Measurements from ENCODE around the gene EDRF1. TPM values are rescaled to one million over a fixed set of nuclear protein-coding genes. Genes with fewer than 3 reads are reported as not detected.

Gene EDRF1
- total and polyA plus RNA-seq, 2 of the 4 experiments (the other 2 are of a cell fraction): 17.0 to 24.9 TPM

GRCh38 chr10:125726914-125727313, 7.4 kb downstream of the EDRF1 start:
- H2BK120ac ChIP-seq (ENCODE audit: low read depth, low read length): no peak overlapping the region
- peaks cover 40% of the 10 kb centered on the region for H3K36me3 ChIP-seq (ENCODE audit: control insufficient read depth, insufficient read depth, low read length)
- no peak overlapping the region for H3K4me2 ChIP-seq (ENCODE audit: low read depth, low read length)
- H3K27ac ChIP-seq (ENCODE audit: insufficient read depth, low read length): no peak overlapping the region
- no peaks in the 10 kb centered on the region; a peak in 1 of 4 replicates for H3K79me1 ChIP-seq (ENCODE audit: low read depth in 1 of 2, low read length in 2 of 2)
- no peak for ATAC-seq (ENCODE audit: low read depth)
- H4K91ac ChIP-seq (ENCODE audit: insufficient read depth, low read depth, low read length): no peak overlapping the region
- no peak overlapping the region for H3K23ac ChIP-seq (ENCODE audit: low read depth, low read length)
- no peaks in the 10 kb centered on the region for H4K20me1 ChIP-seq (ENCODE audit: insufficient read depth, low read length)
- no peak overlapping the region for H3K4ac ChIP-seq (ENCODE audit: low read depth, low read length)
- no peak overlapping the region for H3K18ac ChIP-seq (ENCODE audit: low read depth, low read length)
- no peak for TF ChIP-seq POLR2A (IDR thresholded peaks at IDR 0.05; ENCODE audit: low read depth, low read length)
- TF ChIP-seq MAZ (IDR thresholded peaks at IDR 0.05; ENCODE audit: borderline replicate concordance, low read depth, low read length): no peak
- TF ChIP-seq RCOR1 (IDR thresholded peaks at IDR 0.05; ENCODE audit: insufficient replicate concordance, low read length): no peak
- TF ChIP-seq SMC3 (IDR thresholded peaks at IDR 0.05; ENCODE audit: low read depth, low read length): no peak
- TF ChIP-seq RAD21 (IDR thresholded peaks at IDR 0.05; ENCODE audit: low read length): no peak
- no peak overlapping the region for H2AK5ac ChIP-seq (ENCODE audit: low read depth, low read length)
- no peaks in the 10 kb centered on the region for H3K4me1 ChIP-seq (ENCODE audit: control insufficient read depth, insufficient read depth, low read length)
- no peak overlapping the region for H2AFZ ChIP-seq (replicated peaks; ENCODE audit: low read length, poor library complexity)
- in situ Hi-C loops (cut with MboI; ENCODE audit: low sequenced_read_pairs): loop anchor here (25.0 kb wide), 1 partner anchor 915 kb away; the partner anchor contains the start of gene ABRAXAS2
- no peak overlapping the region for H2AK9ac ChIP-seq (replicated peaks; ENCODE audit: low read depth, low read length, poor library complexity)
- ChIA-PET POLR2A (ENCODE audit: unreplicated experiment) (no interaction called here), CTCF (no interaction called here)
- no peak overlapping the region for H3K14ac ChIP-seq (replicated peaks; ENCODE audit: low read depth, low read length)
- no peak overlapping the region for H4K8ac ChIP-seq (ENCODE audit: low read depth in 2 of 2, low read length in 2 of 2)
- H2BK5ac ChIP-seq (ENCODE audit: low read depth, low read length, poor library complexity, severe bottlenecking): no peak overlapping the region
- H2BK20ac ChIP-seq (ENCODE audit: low read depth, low read length): no peak overlapping the region
- H3K9me3 ChIP-seq (ENCODE audit: control insufficient read depth, insufficient read depth, low read length): no peaks in the 10 kb centered on the region
- no TSS peak for BruUV-seq (replicated peaks)
- no peak overlapping the region for H4K5ac ChIP-seq (ENCODE audit: low read depth, low read length)
- H3K4me3 ChIP-seq (ENCODE audit: insufficient read depth, low read depth, low read length): no peak overlapping the region
- no peak overlapping the region for H3K9ac ChIP-seq (ENCODE audit: low read depth, low read length)
- no CpG with 5 or more reads among the region's 7 CpGs for WGBS, 2 experiments (ENCODE audit: extremely low coverage in 2 of 2, insufficient read length in 1 of 2)
- no peak overlapping the region for H2BK15ac ChIP-seq (ENCODE audit: low read depth, low read length)
- dilution Hi-C loops (cut with HindIII; ENCODE audit: low sequenced_read_pairs, unreplicated experiment): no loop called here
- intact Hi-C loops (cut with micrococcal nuclease): no loop called here
- no peaks in the 10 kb centered on the region; the same call in 1 of the 2 replicates for H3K9me1 ChIP-seq (ENCODE audit: insufficient read depth, low read length)
- DNase-seq: no peak
- H3K27me3 ChIP-seq (ENCODE audit: control insufficient read depth, insufficient read depth, low read length): no peaks in the 10 kb centered on the region
- H3K56ac ChIP-seq (ENCODE audit: extremely low read depth, insufficient read depth, low read length): no peak overlapping the region

Data from IMR-90 (cell line).